ENCODE data around the gene TUBB4A. TPM values are rescaled to one million over a fixed set of nuclear protein-coding genes. Genes with fewer than 3 reads are reported as not detected.
"Not testable (repeated sequence)": the region's sequence is repeated elsewhere in the genome, so short reads cannot be mapped to it uniquely, and the experiment has no call there.

TUBB4A gene
- 47.8 TPM for total RNA-seq

GRCh38 chr19:6501740-6502648 lies at the start of gene TUBB4A:
Gene TUBB4A, minus strand, starts transcription at chr19:6502309. Its CDS starts 97 bp downstream, at chr19:6502212.
- intact Hi-C loops (cut with DNase I) = no loop called here
- DNase-seq (ENCODE audit: low spot score) (no peak), ATAC-seq (peak; percentile 53)

GRCh38 chr19:6551091-6551490 lies 49.0 kb upstream of the TUBB4A start:
- intact Hi-C loops (cut with DNase I) = no loop called here
- no peak for DNase-seq (ENCODE audit: low spot score)
- no peak for ATAC-seq

- intact Hi-C loops (cut with DNase I); DNase-seq (ENCODE audit: low spot score); ATAC-seq: not testable (repeated sequence)
Measured at GRCh38 chr19:6550679-6551078, 48.6 kb upstream of the TUBB4A start.

GRCh38 chr19:6543866-6544347 lies 41.8 kb upstream of the TUBB4A start:
- DNase-seq (ENCODE audit: low spot score) (no peak), ATAC-seq (no peak)
- intact Hi-C loops (cut with DNase I) = no loop called here

- no peak for ATAC-seq
- intact Hi-C loops (cut with DNase I) = no loop called here
- DNase-seq (ENCODE audit: low spot score) = no peak
Measured at GRCh38 chr19:6540918-6541689, 39.0 kb upstream of the TUBB4A start.

GRCh38 chr19:6539514-6539913 lies 37.4 kb upstream of the TUBB4A start:
- ATAC-seq = no peak
- intact Hi-C loops (cut with DNase I) = no loop called here
- DNase-seq (ENCODE audit: low spot score) = no peak

GRCh38 chr19:6535558-6536137 lies 33.5 kb upstream of the TUBB4A start:
- no peak for DNase-seq (ENCODE audit: low spot score)
- ATAC-seq = no peak
- intact Hi-C loops (cut with DNase I) = no loop called here

GRCh38 chr19:6534451-6535093 lies 32.5 kb upstream of the TUBB4A start:
- DNase-seq (ENCODE audit: low spot score) (no peak), ATAC-seq (no peak)
- intact Hi-C loops (cut with DNase I) = no loop called here

GRCh38 chr19:6533746-6534418 lies 31.8 kb upstream of the TUBB4A start:
- intact Hi-C loops (cut with DNase I) = no loop called here
- no peak for DNase-seq (ENCODE audit: low spot score)
- ATAC-seq = no peak

- ATAC-seq (no peak), DNase-seq (ENCODE audit: low spot score) (no peak)
- intact Hi-C loops (cut with DNase I) = no loop called here
Measured at GRCh38 chr19:6533000-6533328, 30.9 kb upstream of the TUBB4A start.

- DNase-seq (ENCODE audit: low spot score) = no peak
- ATAC-seq = no peak
- intact Hi-C loops (cut with DNase I) = no loop called here
Measured at GRCh38 chr19:6532244-6532999, 30.3 kb upstream of the TUBB4A start.

- ATAC-seq (no peak), DNase-seq (ENCODE audit: low spot score) (no peak)
- intact Hi-C loops (cut with DNase I) = no loop called here
Measured at GRCh38 chr19:6531956-6532243, 29.8 kb upstream of the TUBB4A start.

GRCh38 chr19:6531163-6531955 lies 29.2 kb upstream of the TUBB4A start:
- intact Hi-C loops (cut with DNase I) = no loop called here
- DNase-seq (ENCODE audit: low spot score) (no peak), ATAC-seq (no peak)

GRCh38 chr19:6530386-6531162 lies 28.5 kb upstream of the TUBB4A start, which contains the start of gene TNFSF9:
Gene TNFSF9, plus strand, starts transcription at chr19:6531026. Its CDS starts 11 bp downstream, at chr19:6531037.
- intact Hi-C loops (cut with DNase I) = no loop called here
- DNase-seq (ENCODE audit: low spot score) (peak; percentile 95), ATAC-seq (peak; percentile 96)

GRCh38 chr19:6529937-6530385 lies 27.9 kb upstream of the TUBB4A start:
- intact Hi-C loops (cut with DNase I) = no loop called here
- ATAC-seq (no peak), DNase-seq (ENCODE audit: low spot score) (no peak)

- DNase-seq (ENCODE audit: low spot score) (no peak), ATAC-seq (no peak)
- intact Hi-C loops (cut with DNase I) = no loop called here
Measured at GRCh38 chr19:6529351-6529750, 27.2 kb upstream of the TUBB4A start.

All from sciatic nerve (tissue), 2 donors.